H1 (cell line): ENCODE measurements around the gene OGN. TPM values are rescaled to one million over a fixed set of nuclear protein-coding genes. Genes with fewer than 3 reads are reported as not detected.

Source experiments
- CTCF ChIA-PET: fragments of 300-600 bp; sonication (Branson Sonifier 250); formaldehyde crosslinking; loops from one replicate; lab custom pipeline; 2021; ENCODE audit not compliant: partially characterized antibody; lab: Charles Lee
- POLR2A ChIA-PET: fragments of 300-600 bp; sonication (Branson Sonifier 250); formaldehyde crosslinking; loops from one replicate; lab custom pipeline; 2021; ENCODE audit warnings: inconsistent platforms; ENCODE audit not compliant: partially characterized antibody; lab: Charles Lee
- DNase-seq, 2 experiments: peaks; one replicate each; pipeline versions ENCODE4 v3.0.0 to v3.0.0-alpha.2; 2010 to 2022; ENCODE audit warnings: low spot score in 2 of 2, low read depth in 1 of 2, mixed read lengths in 1 of 2
- FAIRE-seq: peaks from 2 replicates; lab custom pipeline; 2011; peaks lifted over from hg19 to GRCh38; lab: Jason Lieb, UNC
- H2AFZ ChIP-seq: 2 replicates; pipeline ENCODE4 v1.8.1; 2012; ENCODE audit warnings: low read length, inconsistent platforms
- H2AK5ac ChIP-seq: 2 replicates; pipeline ENCODE4 v1.6.1; 2013; ENCODE audit warnings: low read depth, low read length
- H2BK120ac ChIP-seq: replicated peaks from 2 replicates; pipeline ENCODE3; 2013; ENCODE audit warnings: low read depth, low read length, inconsistent platforms
- H2BK12ac ChIP-seq: 2 replicates; pipeline ENCODE4 v1.6.1; 2013; ENCODE audit warnings: low read depth, low read length
- H2BK15ac ChIP-seq: 2 replicates; pipeline ENCODE4 v1.6.1; 2013; ENCODE audit warnings: low read length
- H2BK20ac ChIP-seq: 2 replicates; pipeline ENCODE4 v1.6.1; 2013; ENCODE audit warnings: low read length
- H2BK5ac ChIP-seq: 2 replicates; pipeline ENCODE4 v1.6.1; 2013; ENCODE audit warnings: low read depth, low read length
- H3K14ac ChIP-seq: 2 replicates; pipeline ENCODE4 v1.6.1; 2013; ENCODE audit warnings: inconsistent platforms; ENCODE audit not compliant: insufficient read length
- H3K18ac ChIP-seq: 2 replicates; pipeline ENCODE4 v1.6.1; 2013; ENCODE audit warnings: low read length; ENCODE audit errors: extremely low read depth
- H3K23ac ChIP-seq: 2 replicates; pipeline ENCODE4 v1.6.1; 2013; ENCODE audit warnings: inconsistent platforms; ENCODE audit not compliant: insufficient read length
- H3K23me2 ChIP-seq: 2 replicates; pipeline ENCODE4 v1.6.1; 2013; ENCODE audit warnings: low read depth, low read length
- H3K27ac ChIP-seq: 2 replicates; pipeline ENCODE4 v1.6.1; 2011; ENCODE audit warnings: low read depth, low read length, inconsistent platforms
- H3K27me3 ChIP-seq, 4 experiments: replicated peaks in 1 of 4; 1 replicate in 1 of 4; 2 replicates in 3 of 4; pipeline versions ENCODE4 v1.6.1 to v1.8.1; 2011 to 2013; ENCODE audit warnings: low read length in 3 of 4, mild to moderate bottlenecking in 3 of 4, inconsistent platforms in 2 of 4, mixed read lengths in 2 of 4, moderate library complexity in 1 of 4; ENCODE audit not compliant: control insufficient read depth in 3 of 4, insufficient read depth in 3 of 4; ENCODE audit errors: extremely low read depth in 1 of 4
- H3K36me3 ChIP-seq, 4 experiments: 2 replicates each; pipeline versions ENCODE4 v1.6.1 to v1.8.1; 2011 to 2013; ENCODE audit warnings: mild to moderate bottlenecking in 4 of 4, low read length in 3 of 4, moderate library complexity in 2 of 4, control low read depth in 1 of 4, inconsistent platforms in 1 of 4; ENCODE audit not compliant: insufficient read depth in 4 of 4, control insufficient read depth in 2 of 4
- H3K4ac ChIP-seq: replicated peaks from 2 replicates; pipeline ENCODE3; 2013; ENCODE audit warnings: low read length, low read depth, mixed read lengths, inconsistent platforms; ENCODE audit not compliant: insufficient read length
- H3K4me1 ChIP-seq, 4 experiments: replicated peaks in 1 of 4; 1 replicate in 1 of 4; 2 replicates in 3 of 4; pipeline versions ENCODE4 v1.6.1 to v1.8.1; 2011 to 2013; ENCODE audit warnings: low read length in 3 of 4, inconsistent platforms in 2 of 4, mixed read lengths in 1 of 4; ENCODE audit not compliant: insufficient read depth in 4 of 4, control insufficient read depth in 3 of 4
- H3K4me2 ChIP-seq, 2 experiments: 2 replicates each; pipeline versions ENCODE4 v1.6.1 to v1.8.1; 2011 to 2013; ENCODE audit warnings: low read depth in 2 of 2, low read length in 2 of 2, control low read depth in 1 of 2, inconsistent platforms in 1 of 2, mild to moderate bottlenecking in 1 of 2; ENCODE audit not compliant: insufficient read depth in 1 of 2
- H3K4me3 ChIP-seq, 4 experiments: fragments of 200-600, 300-600 bp in 1 of 4; sonication (generic), shearing (Covaris generic), sonication (Bioruptor Twin) in 1 of 4; 2 replicates each; pipeline versions ENCODE4 v1.5.1 to v1.8.1; 2011 to 2016; ENCODE audit warnings: low read length in 4 of 4, low read depth in 3 of 4, control low read depth in 2 of 4, inconsistent platforms in 2 of 4, mild to moderate bottlenecking in 2 of 4, mixed read lengths in 1 of 4, moderate library complexity in 1 of 4; ENCODE audit not compliant: insufficient read depth in 2 of 4; ENCODE audit errors: extremely low read depth in 1 of 4
- H3K56ac ChIP-seq: replicated peaks from 2 replicates; pipeline ENCODE3; 2013; ENCODE audit warnings: low read depth, mild to moderate bottlenecking, mixed read lengths, low read length, inconsistent platforms; ENCODE audit not compliant: insufficient read length
- H3K79me1 ChIP-seq: 2 replicates; pipeline ENCODE4 v1.6.1; 2013; ENCODE audit warnings: low read depth, low read length, control low read depth
- H3K79me2 ChIP-seq, 2 experiments: 2 replicates each; pipeline versions ENCODE4 v1.6.1 to v1.8.1; 2012 to 2013; ENCODE audit warnings: low read length in 2 of 2, mild to moderate bottlenecking in 2 of 2, inconsistent platforms in 1 of 2; ENCODE audit not compliant: insufficient read depth in 2 of 2, control insufficient read depth in 1 of 2
- H3K9ac ChIP-seq, 4 experiments: replicated peaks in 1 of 4; 1 replicate in 1 of 4; 2 replicates in 3 of 4; pipeline versions ENCODE4 v1.6.1 to v1.8.1; 2011 to 2013; ENCODE audit warnings: low read depth in 3 of 4, low read length in 3 of 4, control low read depth in 2 of 4, mild to moderate bottlenecking in 2 of 4, moderate library complexity in 2 of 4, inconsistent platforms in 1 of 4; ENCODE audit errors: extremely low read depth in 1 of 4
- H3K9me3 ChIP-seq, 2 experiments: 2 replicates each; pipeline versions ENCODE4 v1.6.1 to v1.8.1; 2012 to 2013; ENCODE audit warnings: mild to moderate bottlenecking in 2 of 2, moderate library complexity in 2 of 2, control low read depth in 1 of 2, inconsistent platforms in 1 of 2, low read depth in 1 of 2, low read length in 1 of 2, mixed read lengths in 1 of 2; ENCODE audit not compliant: insufficient read depth in 2 of 2
- H4K20me1 ChIP-seq, 2 experiments: replicated peaks in 1 of 2; 2 replicates each; pipeline versions ENCODE3 to v1.8.1; 2011 to 2013; ENCODE audit warnings: inconsistent platforms in 2 of 2, low read length in 2 of 2, mild to moderate bottlenecking in 1 of 2; ENCODE audit not compliant: insufficient read depth in 2 of 2, control insufficient read depth in 1 of 2
- H4K5ac ChIP-seq: 2 replicates; pipeline ENCODE4 v1.6.1; 2013; ENCODE audit warnings: low read length, low read depth, mixed read lengths, inconsistent platforms; ENCODE audit not compliant: insufficient read length
- H4K8ac ChIP-seq: 2 replicates; pipeline ENCODE4 v1.8.0; 2013; ENCODE audit warnings: mild to moderate bottlenecking, moderate library complexity, low read length, inconsistent platforms; ENCODE audit not compliant: insufficient read depth; ENCODE audit errors: extremely low read depth
- H4K91ac ChIP-seq: replicated peaks from 2 replicates; pipeline ENCODE3; 2013; ENCODE audit warnings: low read length, mixed read lengths, inconsistent platforms; ENCODE audit not compliant: insufficient read length
- CHD1 ChIP-seq: IDR thresholded peaks from 2 replicates; pipeline ENCODE4 v1.6.1; 2012; ENCODE audit warnings: low read depth, low read length, improper control_type of control experiment
- CHD2 ChIP-seq: IDR thresholded peaks from 2 replicates; pipeline ENCODE4 v1.6.1; 2012; ENCODE audit warnings: low read length, improper control_type of control experiment
- CTBP2 ChIP-seq: IDR thresholded peaks from 2 replicates; pipeline ENCODE4 v1.7.0; 2011; ENCODE audit warnings: borderline replicate concordance, mild to moderate bottlenecking, moderate library complexity, mixed read lengths, low read length; ENCODE audit not compliant: insufficient read depth, insufficient read length
- EZH2 ChIP-seq: fragments of 200-600 bp; sonication (generic); IDR thresholded peaks from 2 replicates; pipeline ENCODE4 v1.7.1; 2012; ENCODE audit warnings: low read depth, mild to moderate bottlenecking, moderate library complexity, low read length, inconsistent platforms; ENCODE audit not compliant: severe bottlenecking
- GABPA ChIP-seq: IDR thresholded peaks from 2 replicates; pipeline ENCODE4 v1.6.1; 2011; ENCODE audit warnings: mild to moderate bottlenecking, low read length, moderate library complexity, borderline replicate concordance; ENCODE audit not compliant: insufficient read depth
- JUND ChIP-seq: IDR thresholded peaks from 2 replicates; pipeline ENCODE4 v1.6.1; 2011; ENCODE audit warnings: mild to moderate bottlenecking, improper control_type of control experiment, low read length
- KDM1A ChIP-seq: fragments of 200-600, 300-600 bp; sonication (generic); IDR thresholded peaks from 2 replicates; pipeline ENCODE4 v1.7.1; 2016; ENCODE audit warnings: mild to moderate bottlenecking, low read length, borderline replicate concordance
- NANOG ChIP-seq: IDR thresholded peaks from 2 replicates; pipeline ENCODE4 v1.6.1; 2011; ENCODE audit warnings: low read length, low read depth, mild to moderate bottlenecking, inconsistent platforms; ENCODE audit not compliant: insufficient read depth, poor library complexity, severe bottlenecking
- NRF1 ChIP-seq: IDR thresholded peaks from 2 replicates; pipeline ENCODE4 v1.6.1; 2011; ENCODE audit warnings: mild to moderate bottlenecking, low read depth, low read length, improper control_type of control experiment
- RBBP5 ChIP-seq: IDR thresholded peaks from 2 replicates; pipeline ENCODE4 v1.7.1; 2012; ENCODE audit warnings: low read depth, mild to moderate bottlenecking, inconsistent platforms, low read length, moderate library complexity, borderline replicate concordance
- TBP ChIP-seq: IDR thresholded peaks from 2 replicates; pipeline ENCODE4 v1.6.1; 2011; ENCODE audit warnings: low read depth, low read length, improper control_type of control experiment
- WGBS, 2 experiments: shearing (Covaris generic) in 1 of 2; methylation state at CpG; one replicate each; pipeline versions ENCODE4 v1.1.6 to v1.1.7; 2013 to 2015; ENCODE audit warnings: low lambda C conversion rate in 2 of 2, mixed read lengths in 2 of 2, inconsistent platforms in 1 of 2, low coverage in 1 of 2, missing lambda C conversion rate in 1 of 2; ENCODE audit not compliant: insufficient replicate concordance in 2 of 2, insufficient coverage in 1 of 2, insufficient read length in 1 of 2; ENCODE audit errors: extremely low coverage in 1 of 2, missing lambda C conversion rate in 1 of 2; 5-methylcytosine and 5-hydroxymethylcytosine counted together
- polyA plus RNA-seq, 7 experiments: library from polyadenylated mRNA; depleted of rRNA in 3 of 7; stranded (reverse) in 5 of 7; unstranded in 2 of 7; fragments of >200 nt in 5 of 7; fragments of 200-250 nt in 2 of 7; gene quantifications; 1 replicate in 5 of 7; 2 replicates in 1 of 7; 4 replicates in 1 of 7; pipeline versions ENCODE4 v1.2.1 to v1.2.3, GENCODE V29; 2011 to 2013; ENCODE audit warnings: missing spikeins in 2 of 7, mixed read lengths in 2 of 7
- total RNA-seq: library from RNA; stranded (reverse); fragmentation: NEBNext Ultra II Directional; extraction: Animal tissue kit (Norgen Biotek cat#: 25700); gene quantifications from 2 replicates; pipeline ENCODE4 v1.2.1, GENCODE V29; 2021

Gene OGN
- total and polyA plus RNA-seq, 2 of the 8 experiments (the other 6 are each of a cell fraction or from before 2014, with no cell fraction given), result not detected

GRCh38 chr9:92333282-92333634 is 71.1 kb downstream of the OGN start:
- no peaks in the 10 kb centered on the region for H3K79me2 ChIP-seq
- no peak overlapping the region for H3K14ac ChIP-seq
- H3K4me3 ChIP-seq, result no peak overlapping the region
- no peak overlapping the region for H3K56ac ChIP-seq
- no peaks in the 10 kb centered on the region for H3K9me3 ChIP-seq
- H2BK12ac ChIP-seq, result no peak overlapping the region
- H3K4me1 ChIP-seq, result no peaks in the 10 kb centered on the region
- FAIRE-seq, result no peak
- H2BK5ac ChIP-seq, result no peak overlapping the region
- H3K9ac ChIP-seq, result no peak overlapping the region
- no peak overlapping the region for H2BK20ac ChIP-seq
- POLR2A ChIA-PET, result interaction anchor here (1.3 kb wide), 1 partner anchor 9 kb away, joined by 4 read pairs; the partner anchor contains the start of gene NOL8
- no peak overlapping the region for H3K4ac ChIP-seq
- H3K4me2 ChIP-seq, result no peak overlapping the region
- no peaks in the 10 kb centered on the region for H3K23me2 ChIP-seq
- no peak overlapping the region for H3K23ac ChIP-seq
- H3K27me3 ChIP-seq, result no peaks in the 10 kb centered on the region
- H2BK120ac ChIP-seq, result no peak overlapping the region
- H3K18ac ChIP-seq, result no peak overlapping the region
- no peak overlapping the region for H2BK15ac ChIP-seq
- no peak overlapping the region for H2AFZ ChIP-seq
- no peak overlapping the region for H3K27ac ChIP-seq
- peaks cover 1 to 2% of the 10 kb centered on the region in 2 experiments for H4K20me1 ChIP-seq
- no peak overlapping the region for H4K8ac ChIP-seq
- peaks cover 0 to 7% (median 0%) of the 10 kb centered on the region in 4 experiments; a peak in 3 of 8 replicates for H3K36me3 ChIP-seq
- no peak overlapping the region for H4K91ac ChIP-seq
- H3K79me1 ChIP-seq, result no peaks in the 10 kb centered on the region
- no peak for TF ChIP-seq EZH2
- no peak for TF ChIP-seq RBBP5
- TF ChIP-seq NRF1, result no peak
- TF ChIP-seq KDM1A, result no peak
- no peak for TF ChIP-seq NANOG
- no peak for TF ChIP-seq GABPA
- TF ChIP-seq CTBP2, result no peak
- no peak for TF ChIP-seq CHD1
- no peak for TF ChIP-seq JUND
- no peak for TF ChIP-seq TBP
- no peak for TF ChIP-seq CHD2
- TF ChIP-seq, all 59 proteins: peak for 0
- no peak overlapping the region for H2AK5ac ChIP-seq
- 97% methylated on average over 2 of the region's 2 CpGs; no CpG with 5 or more reads in 1 of the 2 experiments for WGBS, 2 experiments
- DNase-seq, result no peak
- no peak overlapping the region for H4K5ac ChIP-seq
- CTCF ChIA-PET, result interaction anchor here (0.8 to 1.0 kb wide), 2 partner anchors 147 to 185 kb away, joined by 3 to 5 read pairs; no protein-coding TSS in a partner anchor
